HAP-1 (cell line): Measurements from ENCODE around the gene CORO7.
A peak's percentile ranks its signal among the peaks of the same experiment; 100 is the strongest.

Experiments used
- DNase-seq, 2 experiments: peaks; one replicate each; pipeline ENCODE4 v3.0.0-alpha.2; 2016 to 2020; ENCODE audit warnings: low spot score in 2 of 2
- H3K27me3 ChIP-seq: fragments of 250-450 bp; sonication (Bioruptor Pico); 2 replicates; pipeline ENCODE4 v1.5.1; 2020; ENCODE audit warnings: low read depth, mild to moderate bottlenecking, moderate library complexity
- H3K36me3 ChIP-seq: fragments of 250-450 bp; sonication (Bioruptor Pico); replicated peaks from 2 replicates; pipeline ENCODE4 v1.5.1; 2020; ENCODE audit warnings: mild to moderate bottlenecking
- H3K4me1 ChIP-seq: fragments of 250-450 bp; sonication (Bioruptor Pico); 2 replicates; pipeline ENCODE4 v1.5.1; 2020; ENCODE audit warnings: mild to moderate bottlenecking
- H3K4me3 ChIP-seq: fragments of 250-450 bp; sonication (Bioruptor Pico); 2 replicates; pipeline ENCODE4 v1.5.1; 2020; ENCODE audit warnings: mild to moderate bottlenecking, moderate library complexity
- H3K9me3 ChIP-seq: fragments of 250-450 bp; sonication (Bioruptor Pico); 2 replicates; pipeline ENCODE4 v1.5.1; 2020; ENCODE audit warnings: mild to moderate bottlenecking, moderate library complexity
- in situ Hi-C: fragments of 300-500 bp; cut with MboI; formaldehyde crosslinking; loops from 3 replicates; pipeline ENCODE4 v1.14.3; 2020; ENCODE audit warnings: low sequenced_read_pairs, inconsistent platforms, mixed read lengths

The CORO7 gene

GRCh38 chr16:4416200-4417032, at the start of gene CORO7:
Gene CORO7, minus strand, starts transcription at chr16:4416596. Its CDS starts 78 bp downstream, at chr16:4416518.
- DNase-seq, result peak; percentile 86 to 99
- H3K27me3 ChIP-seq, result no peaks in the 10 kb centered on the region
- peaks cover 8% of the 10 kb centered on the region for H3K36me3 ChIP-seq
- no peaks in the 10 kb centered on the region for H3K9me3 ChIP-seq
- in situ Hi-C loops, result no loop called here
- peaks cover 15% of the 10 kb centered on the region for H3K4me1 ChIP-seq
- H3K4me3 ChIP-seq, result peak within 1 kb of the TSS; percentile 62

GRCh38 chr16:4463522-4464163, 47.2 kb upstream of the CORO7 start:
- in situ Hi-C loops, result no loop called here
- H3K36me3 ChIP-seq, result peaks cover 56% of the 10 kb centered on the region
- no peak overlapping the region for H3K4me3 ChIP-seq
- no peaks in the 10 kb centered on the region for H3K27me3 ChIP-seq
- no peaks in the 10 kb centered on the region for H3K9me3 ChIP-seq
- H3K4me1 ChIP-seq, result no peaks in the 10 kb centered on the region
- DNase-seq, result no peak

GRCh38 chr16:4461250-4462085, 45.1 kb upstream of the CORO7 start:
- H3K36me3 ChIP-seq, result peaks cover 57% of the 10 kb centered on the region
- no peak overlapping the region for H3K4me3 ChIP-seq
- in situ Hi-C loops, result no loop called here
- H3K27me3 ChIP-seq, result no peaks in the 10 kb centered on the region
- no peaks in the 10 kb centered on the region for H3K4me1 ChIP-seq
- no peaks in the 10 kb centered on the region for H3K9me3 ChIP-seq
- no peak for DNase-seq

- Histone ChIP-seq H3K36me3 (peaks cover 57% of the 10 kb centered on the region), H3K4me1 (no peaks in the 10 kb centered on the region), H3K27me3 (no peaks in the 10 kb centered on the region), H3K9me3 (no peaks in the 10 kb centered on the region), H3K4me3 (no peak overlapping the region)
- DNase-seq, result no peak
- in situ Hi-C loops, result no loop called here
These were observed 44.5 kb upstream of the CORO7 start for GRCh38 chr16:4460936-4461249.

- H3K27me3 ChIP-seq, result no peaks in the 10 kb centered on the region
- H3K4me1 ChIP-seq, result no peaks in the 10 kb centered on the region
- in situ Hi-C loops, result no loop called here
These were observed 39.6 kb upstream of the CORO7 start for GRCh38 chr16:4455951-4456350.

GRCh38 chr16:4455081-4455480, 38.7 kb upstream of the CORO7 start:
- in situ Hi-C loops, result no loop called here

More at GRCh38 chr16:4455951-4456350, 39.6 kb upstream of the CORO7 start:
- Histone ChIP-seq H3K4me3 (no peak overlapping the region), H3K9me3 (no peaks in the 10 kb centered on the region), H3K36me3 (peaks cover 74% of the 10 kb centered on the region)
- DNase-seq, result no peak

GRCh38 chr16:4454623-4455022, 38.2 kb upstream of the CORO7 start:
- DNase-seq, result no peak
- Histone ChIP-seq H3K27me3 (no peaks in the 10 kb centered on the region), H3K36me3 (peaks cover 86% of the 10 kb centered on the region), H3K4me1 (no peaks in the 10 kb centered on the region), H3K4me3 (no peak overlapping the region), H3K9me3 (no peaks in the 10 kb centered on the region)
- in situ Hi-C loops, result no loop called here

More at GRCh38 chr16:4455081-4455480, 38.7 kb upstream of the CORO7 start:
- H3K27me3 ChIP-seq, result no peaks in the 10 kb centered on the region
- H3K36me3 ChIP-seq, result peaks cover 82% of the 10 kb centered on the region
- H3K4me1 ChIP-seq, result no peaks in the 10 kb centered on the region
- no peaks in the 10 kb centered on the region for H3K9me3 ChIP-seq
- no peak overlapping the region for H3K4me3 ChIP-seq
- DNase-seq, result no peak

- peaks cover 84% of the 10 kb centered on the region for H3K36me3 ChIP-seq
- in situ Hi-C loops, result no loop called here
These were observed 36.3 kb upstream of the CORO7 start for GRCh38 chr16:4452674-4453073.

GRCh38 chr16:4450931-4451519, 34.6 kb upstream of the CORO7 start:
- in situ Hi-C loops, result no loop called here
- Histone ChIP-seq H3K4me3 (no peak overlapping the region), H3K36me3 (peaks cover 80% of the 10 kb centered on the region), H3K9me3 (no peaks in the 10 kb centered on the region), H3K27me3 (no peaks in the 10 kb centered on the region), H3K4me1 (no peaks in the 10 kb centered on the region)
- no peak for DNase-seq

More at GRCh38 chr16:4452674-4453073, 36.3 kb upstream of the CORO7 start:
- DNase-seq, result no peak
- no peaks in the 10 kb centered on the region for H3K4me1 ChIP-seq
- no peaks in the 10 kb centered on the region for H3K27me3 ChIP-seq
- H3K4me3 ChIP-seq, result no peak overlapping the region
- H3K9me3 ChIP-seq, result no peaks in the 10 kb centered on the region

- Histone ChIP-seq H3K36me3 (peaks cover 80% of the 10 kb centered on the region), H3K9me3 (no peaks in the 10 kb centered on the region), H3K27me3 (no peaks in the 10 kb centered on the region), H3K4me3 (no peak overlapping the region), H3K4me1 (no peaks in the 10 kb centered on the region)
- no peak for DNase-seq
- in situ Hi-C loops, result no loop called here
These were observed 34.0 kb upstream of the CORO7 start for GRCh38 chr16:4450430-4450829.

- Histone ChIP-seq H3K27me3 (no peaks in the 10 kb centered on the region), H3K9me3 (no peaks in the 10 kb centered on the region), H3K36me3 (peaks cover 88% of the 10 kb centered on the region), H3K4me3 (no peak overlapping the region), H3K4me1 (no peaks in the 10 kb centered on the region)
- in situ Hi-C loops, result no loop called here
- DNase-seq, result no peak
These were observed 27.6 kb upstream of the CORO7 start for GRCh38 chr16:4443986-4444385.

GRCh38 chr16:4443271-4443670, 26.9 kb upstream of the CORO7 start:
- Histone ChIP-seq H3K4me1 (no peaks in the 10 kb centered on the region), H3K27me3 (no peaks in the 10 kb centered on the region), H3K36me3 (peaks cover 87% of the 10 kb centered on the region), H3K9me3 (no peaks in the 10 kb centered on the region), H3K4me3 (no peak overlapping the region)
- no peak for DNase-seq
- in situ Hi-C loops, result no loop called here

- H3K4me3 ChIP-seq, result no peak overlapping the region
- H3K36me3 ChIP-seq, result peaks cover 92% of the 10 kb centered on the region
- no peaks in the 10 kb centered on the region for H3K4me1 ChIP-seq
- in situ Hi-C loops, result no loop called here
- H3K27me3 ChIP-seq, result no peaks in the 10 kb centered on the region
- DNase-seq, result no peak
- H3K9me3 ChIP-seq, result no peaks in the 10 kb centered on the region
These were observed 26.0 kb upstream of the CORO7 start for GRCh38 chr16:4442371-4442770.
